NB4 (cell line): Measurements from ENCODE around the gene CDH12.

Experiments
- CTCF ChIP-seq: IDR thresholded peaks from one replicate; pipeline ENCODE4 v1.5.1; 2012; ENCODE audit warnings: low read depth, low read length
- POLR2A ChIP-seq: IDR thresholded peaks from 2 replicates; pipeline ENCODE4 v1.6.1; 2011; ENCODE audit warnings: mild to moderate bottlenecking; ENCODE audit not compliant: insufficient read length; ENCODE audit errors: extremely low read depth

- TF ChIP-seq CTCF: no peak
- no peak for TF ChIP-seq POLR2A
Observed at GRCh38 chr5:22736443-22737003, 116.6 kb downstream of the CDH12 start.
